Activated T-helper 1 cell treated with anti-CD3 and anti-CD28 coated beads, Interleukin-2, amount 50 U/mL, for 16 hours (primary cell): Measurements from ENCODE around the gene TMEM134.

Experiments used
- DNase-seq, 2 donors: peaks; one replicate each; pipeline ENCODE4 v3.0.0-alpha.2; 2020; ENCODE audit warnings: low read depth in 1 of 2, low spot score in 1 of 2

The TMEM134 gene

GRCh38 chr11:67500831-67501715 is 32.0 kb upstream of the TMEM134 start:
- no peak for DNase-seq

GRCh38 chr11:67500484-67500821 is 31.4 kb upstream of the TMEM134 start:
- DNase-seq, result no peak

- no peak for DNase-seq
Observed at GRCh38 chr11:67499808-67500483, 30.9 kb upstream of the TMEM134 start.

- no peak for DNase-seq
Observed at GRCh38 chr11:67498544-67498972, 29.5 kb upstream of the TMEM134 start.

GRCh38 chr11:67497656-67498291 is 28.7 kb upstream of the TMEM134 start:
- DNase-seq, result no peak

GRCh38 chr11:67496113-67496512 is 27.1 kb upstream of the TMEM134 start:
- no peak for DNase-seq

- DNase-seq, result no peak
Observed at GRCh38 chr11:67495234-67496005, 26.4 kb upstream of the TMEM134 start.

- no peak for DNase-seq
Observed at GRCh38 chr11:67494371-67495233, 25.6 kb upstream of the TMEM134 start.

GRCh38 chr11:67493548-67494370 is 24.7 kb upstream of the TMEM134 start:
- DNase-seq, result no peak

- DNase-seq, result no peak
Observed at GRCh38 chr11:67492801-67493547, 23.9 kb upstream of the TMEM134 start.

GRCh38 chr11:67492069-67492727 is 23.1 kb upstream of the TMEM134 start:
- DNase-seq, result no peak

- no peak for DNase-seq
Observed at GRCh38 chr11:67491276-67492068, 22.4 kb upstream of the TMEM134 start.

GRCh38 chr11:67490727-67491065 is 21.6 kb upstream of the TMEM134 start:
- DNase-seq, result no peak

- DNase-seq, result no peak
Observed at GRCh38 chr11:67489885-67490726, 21.1 kb upstream of the TMEM134 start.

- no peak for DNase-seq
Observed at GRCh38 chr11:67489203-67489884, 20.3 kb upstream of the TMEM134 start.
